ENCODE results near the gene CFDP1.

CFDP1 gene

DNA sequence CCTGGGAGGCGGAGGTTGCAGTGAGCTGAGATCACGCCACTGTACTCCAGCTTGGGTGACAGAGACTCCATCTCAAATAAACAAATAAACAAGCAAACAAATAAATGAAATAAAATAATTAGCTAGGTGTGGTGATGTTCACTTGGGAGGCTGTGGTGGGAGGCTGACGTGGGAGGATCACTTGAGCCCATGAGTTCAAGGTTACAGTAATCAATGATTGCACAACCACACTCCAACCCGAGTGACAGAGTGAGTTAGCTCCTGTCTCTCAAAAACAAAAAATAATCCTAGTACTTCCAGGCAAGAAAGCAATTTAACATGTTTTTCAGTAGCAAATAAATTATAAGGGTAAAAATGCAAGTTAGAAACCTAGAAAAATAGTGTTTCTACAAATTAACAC, 26.4 kb downstream of the CFDP1 start:
- DNase-seq (ENCODE audit: low read depth) = no peak

GRCh38 chr16:75402821-75403475, 30.4 kb downstream of the CFDP1 start:
- peak; percentile 30 for DNase-seq (ENCODE audit: low read depth)

- DNase-seq (ENCODE audit: low read depth) = no peak
Measured at GRCh38 chr16:75402159-75402820, 31.0 kb downstream of the CFDP1 start.

GRCh38 chr16:75401691-75402090, 31.6 kb downstream of the CFDP1 start:
- DNase-seq (ENCODE audit: low read depth) = no peak

DNA sequence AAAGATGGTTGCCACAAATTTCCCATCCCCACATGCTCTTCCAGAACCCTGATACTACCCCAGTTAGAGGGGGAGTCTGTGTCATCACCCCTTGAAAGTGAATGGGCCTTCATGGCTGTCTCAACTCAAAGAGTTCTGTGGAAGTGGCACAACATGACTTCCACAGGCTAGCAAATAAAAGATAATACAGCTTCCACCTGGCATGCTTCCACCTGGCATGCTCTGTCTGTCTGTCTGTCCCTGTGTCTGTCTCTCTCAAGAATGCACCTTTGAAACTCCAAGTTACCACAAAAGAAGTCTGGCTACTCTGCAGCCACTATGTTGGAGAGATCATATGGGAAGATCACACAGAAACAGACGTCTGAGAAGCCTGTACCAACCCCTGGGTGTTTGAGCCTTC, 35.0 kb downstream of the CFDP1 start:
- DNase-seq (ENCODE audit: low read depth) = no peak

DNA sequence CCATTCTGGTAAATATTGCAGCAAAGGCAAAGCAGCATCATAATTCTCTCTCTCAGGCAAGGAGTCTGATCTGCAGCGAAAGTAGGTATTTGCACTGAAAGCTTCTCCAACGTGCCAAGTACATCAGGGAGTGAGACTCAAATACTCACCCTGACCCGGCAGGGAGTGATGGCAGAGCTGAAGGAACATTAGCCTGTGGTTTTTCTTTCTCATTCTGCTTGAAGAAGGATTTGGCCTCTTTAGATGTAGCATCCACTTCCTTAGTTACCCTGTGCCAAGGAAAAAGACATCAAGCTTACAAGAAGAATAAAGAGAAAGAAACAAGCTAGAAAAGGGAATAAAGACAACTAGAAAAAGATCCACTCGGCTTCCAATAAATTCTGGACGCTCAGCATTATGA, 38.4 kb downstream of the CFDP1 start:
- DNase-seq (ENCODE audit: low read depth) = no peak

DNA sequence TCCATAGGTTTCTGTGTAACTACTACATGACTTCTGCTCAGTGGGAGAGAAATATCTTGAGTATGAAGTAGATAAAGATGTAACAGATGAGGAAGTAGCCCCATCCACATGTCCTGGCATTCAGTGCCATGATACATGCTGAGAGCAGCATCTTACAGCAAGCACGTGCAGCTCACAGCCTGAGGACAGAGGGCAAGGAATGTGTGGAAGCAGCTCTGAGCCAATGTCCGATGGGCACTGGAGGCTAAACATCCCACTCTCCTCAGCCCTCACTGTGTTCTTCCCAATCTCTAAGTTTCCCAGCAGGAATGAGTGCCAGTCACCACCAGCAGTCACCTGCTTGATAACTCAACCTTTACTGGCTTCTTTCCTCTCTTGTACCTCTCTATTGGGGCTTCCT, 40.4 kb downstream of the CFDP1 start:
- no peak for DNase-seq (ENCODE audit: low read depth)

DNA sequence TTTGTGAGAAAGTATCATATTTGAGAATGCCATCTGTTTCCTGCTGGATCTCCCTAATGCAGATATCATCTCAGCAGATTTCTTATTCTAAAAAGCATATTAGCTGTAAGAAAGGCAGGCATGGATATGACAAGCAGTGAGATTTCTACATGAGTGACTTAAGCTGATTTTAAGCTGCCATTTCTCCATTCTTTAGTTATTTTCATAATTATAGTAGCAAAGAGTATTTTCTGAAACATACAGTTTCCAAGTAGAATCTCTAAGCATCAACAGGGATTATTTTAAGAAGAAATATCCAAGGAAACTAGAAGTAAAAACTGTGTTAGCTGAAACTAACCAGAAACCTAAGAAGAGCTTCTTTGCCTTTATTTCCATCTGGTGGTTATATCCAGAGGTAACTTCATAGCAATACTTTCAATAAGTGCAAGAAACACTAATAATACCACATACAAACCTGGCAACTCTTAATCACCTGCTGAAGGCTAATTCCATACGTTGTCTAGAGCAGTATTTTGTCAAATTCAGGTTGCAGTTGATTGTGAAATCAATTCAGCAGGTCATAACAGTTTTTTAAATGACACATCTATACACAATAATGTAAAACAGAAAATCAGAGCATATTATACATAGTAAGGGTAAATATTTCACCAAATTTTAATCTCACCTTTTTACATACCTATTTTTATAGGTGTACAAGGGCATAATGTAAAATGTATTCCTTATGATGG, 42.2 kb downstream of the CFDP1 start:
- no peak for DNase-seq (ENCODE audit: low read depth)

GRCh38 chr16:75389096-75389690, 44.1 kb downstream of the CFDP1 start:
- no peak for DNase-seq (ENCODE audit: low read depth)

DNA sequence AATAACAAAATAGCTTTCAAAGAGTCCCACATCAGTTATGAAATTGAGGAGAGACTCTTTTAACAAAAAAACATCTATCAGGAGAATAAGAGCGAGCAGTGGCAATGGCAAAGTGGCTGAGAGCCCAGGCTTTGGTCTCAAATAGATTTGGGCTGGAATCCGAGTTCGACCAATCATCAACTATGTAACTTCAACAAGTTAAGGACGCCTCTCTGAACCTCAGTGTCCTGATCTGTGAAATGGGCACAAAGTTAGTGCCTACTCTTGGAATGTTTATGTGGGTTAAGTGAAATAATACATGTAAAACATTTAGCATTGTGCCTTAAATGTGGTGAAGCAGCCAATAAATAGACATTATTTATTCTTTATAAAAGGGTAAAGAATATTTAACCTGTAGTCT, 45.4 kb downstream of the CFDP1 start:
- DNase-seq (ENCODE audit: low read depth) = no peak

DNA sequence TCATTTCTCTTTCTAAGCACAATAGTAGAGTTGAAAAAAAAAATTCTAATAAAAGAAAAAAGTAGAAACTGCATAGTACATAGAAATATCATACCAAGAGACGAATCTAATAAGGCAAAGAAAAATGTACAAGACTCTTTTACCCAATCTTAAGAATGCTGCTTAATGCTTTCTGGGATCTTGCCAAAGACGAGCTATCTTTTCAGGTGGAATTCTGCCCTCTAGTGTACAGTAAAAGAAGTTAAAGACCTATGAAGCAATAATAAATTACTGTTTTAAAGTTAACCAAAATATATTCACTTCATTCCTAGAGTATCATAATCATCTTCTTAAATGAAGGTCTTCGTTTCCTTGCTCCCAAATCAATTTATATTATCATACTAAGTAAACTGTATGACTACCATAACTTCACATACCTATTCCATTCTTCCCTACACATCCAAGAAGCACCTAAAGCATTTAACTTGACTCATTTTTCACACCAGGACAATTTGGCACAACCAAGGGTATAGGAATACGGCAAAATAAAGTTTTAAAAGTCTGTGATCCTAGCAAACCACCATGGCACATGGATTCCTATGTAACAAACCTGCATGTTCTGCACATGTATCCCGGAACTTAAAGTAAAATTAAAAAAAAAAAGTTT, 47.7 kb downstream of the CFDP1 start:
- peak; percentile 84 for DNase-seq (ENCODE audit: low read depth)

GRCh38 chr16:75383141-75383540, 50.2 kb downstream of the CFDP1 start:
- DNase-seq (ENCODE audit: low read depth) = no peak

GRCh38 chr16:75382611-75383010, 50.7 kb downstream of the CFDP1 start:
- DNase-seq (ENCODE audit: low read depth) = no peak

DNA sequence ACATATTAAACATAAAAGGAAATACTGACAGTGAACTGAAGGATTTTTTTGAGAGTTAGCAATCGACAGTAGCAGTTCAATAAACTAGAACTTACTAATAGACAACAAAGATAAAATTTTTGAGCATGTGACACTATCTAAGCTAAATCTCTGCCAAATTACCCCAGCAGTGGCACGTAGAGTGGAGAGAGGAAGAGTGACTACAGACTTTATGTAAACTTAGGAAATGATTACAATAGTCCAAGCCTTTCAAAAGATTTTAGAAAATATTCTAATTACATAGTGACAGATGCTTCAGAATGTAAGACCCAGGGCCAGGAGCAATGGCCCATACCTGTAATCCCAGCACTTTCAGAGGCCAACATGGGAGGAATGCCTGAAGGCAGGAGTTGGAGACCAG, 52.4 kb downstream of the CFDP1 start:
- no peak for DNase-seq (ENCODE audit: low read depth)

DNA sequence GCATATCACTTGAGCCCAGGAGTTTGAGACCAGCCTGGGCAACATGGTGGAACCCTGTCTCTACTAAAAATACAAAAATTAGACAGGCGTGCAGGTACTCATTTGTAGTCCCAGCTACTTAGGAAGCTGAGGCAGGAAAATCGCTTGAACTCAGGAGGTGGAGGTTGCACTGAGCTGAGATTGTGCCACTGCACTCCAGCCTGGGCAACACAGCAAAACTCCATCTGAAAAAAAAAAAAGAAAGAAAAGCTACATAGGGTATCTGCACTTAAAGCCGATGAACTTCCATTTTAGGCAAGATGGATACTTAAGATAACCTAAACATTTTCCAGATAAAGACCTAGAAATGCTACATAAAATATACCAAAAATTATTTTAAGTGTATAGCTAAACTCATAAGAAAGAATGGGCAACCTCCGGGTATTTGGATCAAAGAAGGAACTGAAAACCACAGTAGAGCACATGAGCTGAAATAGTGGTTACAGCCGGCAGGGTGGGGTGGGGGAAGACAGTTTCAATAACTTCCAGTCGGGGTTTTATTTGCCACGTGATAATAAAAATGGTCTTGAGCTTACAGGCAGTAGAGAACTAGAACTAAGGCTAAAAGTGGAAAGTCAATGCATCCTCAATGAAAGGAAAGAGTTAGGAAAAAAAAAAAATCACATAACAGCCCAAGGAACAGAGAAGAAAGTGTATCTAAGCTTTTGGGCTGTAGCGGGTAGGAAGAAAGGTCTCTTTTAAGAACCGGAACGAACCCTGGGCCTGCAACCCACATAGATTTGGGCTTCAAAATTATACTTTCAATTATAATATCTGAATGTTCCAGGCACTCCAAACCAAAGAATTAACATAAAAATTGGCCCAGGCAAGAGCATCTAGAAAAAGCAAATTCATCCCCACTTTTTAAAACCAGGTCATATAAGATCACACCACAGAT, 53.1 kb downstream of the CFDP1 start:
- no peak for DNase-seq (ENCODE audit: low read depth)

DNA sequence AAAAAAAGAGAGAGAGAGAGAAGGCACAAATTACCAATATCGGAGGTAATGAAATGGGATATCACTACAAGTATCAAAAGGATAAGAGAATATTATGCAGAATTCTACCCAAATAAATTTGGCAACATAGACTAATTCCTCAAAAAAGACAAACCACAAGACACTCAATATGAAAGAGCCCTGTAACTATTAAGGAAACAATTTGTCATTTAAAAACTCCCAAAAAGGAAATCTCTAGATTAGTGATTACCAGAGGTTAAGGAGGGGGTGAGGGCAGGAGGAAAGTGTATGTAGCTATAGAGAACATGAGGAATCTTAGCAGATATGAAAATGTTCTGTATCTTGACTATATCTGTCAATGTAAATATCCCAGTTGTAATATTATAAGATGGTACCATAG, 54.0 kb downstream of the CFDP1 start:
- DNase-seq (ENCODE audit: low read depth) = no peak

GRCh38 chr16:75378616-75379015, 54.7 kb downstream of the CFDP1 start:
- DNase-seq (ENCODE audit: low read depth) = no peak

DNA sequence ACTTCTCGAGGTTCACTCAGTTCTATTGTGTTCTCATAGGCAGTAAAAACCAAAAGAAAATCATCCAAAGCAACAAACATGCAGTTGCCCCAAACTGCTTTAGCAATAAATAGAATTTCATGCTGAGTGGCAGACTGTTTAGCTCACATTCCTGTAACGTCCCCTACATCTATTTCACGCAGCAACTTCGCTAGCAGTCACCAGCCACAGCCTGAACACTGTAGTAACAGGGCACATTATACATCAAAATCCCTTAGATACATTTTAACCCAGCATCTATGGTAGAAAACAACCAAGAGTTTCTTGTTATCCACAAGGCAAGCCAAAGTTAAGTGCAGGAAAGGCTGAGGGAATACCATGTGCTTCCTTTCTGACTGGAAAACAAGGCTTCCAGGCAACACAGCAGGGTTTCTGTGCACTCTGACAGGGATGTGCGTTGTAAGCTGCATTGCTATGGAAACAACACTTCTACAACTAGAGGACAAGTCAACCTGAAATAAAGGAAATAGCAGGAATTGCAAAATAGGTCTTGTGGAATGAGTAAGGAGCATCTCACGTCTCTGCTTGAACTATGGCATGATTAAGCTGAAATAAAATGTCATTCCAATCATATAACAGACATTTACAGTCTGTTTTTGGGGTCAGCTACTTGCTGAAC, 55.4 kb downstream of the CFDP1 start:
- DNase-seq (ENCODE audit: low read depth) = peak; percentile 92

GRCh38 chr16:75376475-75377161, 56.7 kb downstream of the CFDP1 start:
- no peak for DNase-seq (ENCODE audit: low read depth)

- DNase-seq (ENCODE audit: low read depth) = no peak
Measured at GRCh38 chr16:75374388-75374787, 58.9 kb downstream of the CFDP1 start.
